PC-3 (cell line): ENCODE data around the gene NHS. TPM values are rescaled to one million over a fixed set of nuclear protein-coding genes. Genes with fewer than 3 reads are reported as not detected.

Experiments
- ATAC-seq: fragments of 200-7000 bp; cut with Tn5 transposase; 2 replicates; pipeline ENCODE4 v1.9.1; 2020; ENCODE audit warnings: mild to moderate bottlenecking, moderate library complexity
- BruUV-seq: library from RNA; stranded (reverse); fragments of 400-500 nt; replicated peaks from 2 replicates; lab custom pipeline; 2021; lab: Mats Ljungman, UMichigan
- CTCF ChIA-PET: fragments of 300-600 bp; sonication (Branson Sonifier 250); formaldehyde crosslinking; loops from one replicate; lab custom pipeline; 2022; ENCODE audit warnings: antibody characterized with exemption; lab: Charles Lee
- POLR2A ChIA-PET: fragments of 300-600 bp; sonication (Branson Sonifier 250); formaldehyde crosslinking; loops from one replicate; lab custom pipeline; 2022; ENCODE audit warnings: antibody characterized with exemption; ENCODE audit not compliant: unreplicated experiment; lab: Charles Lee
- DNase-seq: peaks from one replicate; pipeline ENCODE4 v3.0.0-alpha.2; 2015
- H2AFZ ChIP-seq: fragments of 300-600 bp; sonication (generic); 2 replicates; pipeline ENCODE4 v1.6.0; 2016; ENCODE audit warnings: antibody characterized with exemption, low read length
- H3F3A ChIP-seq: fragments of 300-600 bp; sonication (generic); one replicate; pipeline ENCODE4 v1.6.0; 2017; ENCODE audit warnings: antibody characterized with exemption, low read length, control low read depth, mild to moderate bottlenecking; ENCODE audit not compliant: unreplicated experiment
- H3K27ac ChIP-seq: fragments of 300-600 bp; sonication (generic); 2 replicates; pipeline ENCODE4 v1.5.1; 2016; ENCODE audit warnings: mild to moderate bottlenecking, low read length
- H3K27me3 ChIP-seq: fragments of 300-600 bp; sonication (generic); 2 replicates; pipeline ENCODE4 v1.6.1; 2016; ENCODE audit warnings: low read length, mixed read lengths
- H3K36me3 ChIP-seq: fragments of 300-600 bp; sonication (generic); 2 replicates; pipeline ENCODE4 v1.6.1; 2016; ENCODE audit warnings: low read depth, mixed run types, low read length, mixed read lengths
- H3K4me1 ChIP-seq: fragments of 300-600 bp; sonication (generic); 2 replicates; pipeline ENCODE4 v1.5.1; 2016; ENCODE audit warnings: low read length; ENCODE audit not compliant: insufficient read depth
- H3K4me2 ChIP-seq: fragments of 300-600 bp; sonication (generic); 2 replicates; pipeline ENCODE4 v1.6.0; 2016; ENCODE audit warnings: low read length
- H3K4me3 ChIP-seq: fragments of 300-600 bp; sonication (generic); 2 replicates; pipeline ENCODE4 v1.5.1; 2016; ENCODE audit warnings: mild to moderate bottlenecking, low read length, mixed read lengths
- H3K79me2 ChIP-seq: fragments of 300-600 bp; sonication (generic); 2 replicates; pipeline ENCODE4 v1.6.1; 2017; ENCODE audit warnings: low read length, mixed read lengths
- H3K9ac ChIP-seq: fragments of 300-600 bp; sonication (generic); 2 replicates; pipeline ENCODE4 v1.6.0; 2016; ENCODE audit warnings: mild to moderate bottlenecking, low read length
- H3K9me2 ChIP-seq: fragments of 300-600 bp; sonication (generic); replicated peaks from 2 replicates; pipeline ENCODE4 v1.6.1; 2016; ENCODE audit warnings: mixed run types, low read length, mixed read lengths
- H3K9me3 ChIP-seq: fragments of 300-600 bp; sonication (generic); 2 replicates; pipeline ENCODE4 v1.6.1; 2016; ENCODE audit warnings: low read length, mixed read lengths
- H4K20me1 ChIP-seq: fragments of 300-600 bp; sonication (generic); 2 replicates; pipeline ENCODE4 v1.6.1; 2016; ENCODE audit warnings: low read length, mixed read lengths
- CTCF ChIP-seq: fragments of 300-600 bp; sonication (generic); conservative IDR thresholded peaks from 2 replicates; pipeline ENCODE4 v1.5.1; 2017; ENCODE audit warnings: antibody characterized with exemption, low read depth, mild to moderate bottlenecking, low read length
- EZH2 ChIP-seq: fragments of 300-600 bp; sonication (generic); IDR thresholded peaks from one replicate; pipeline ENCODE4 v1.6.1; 2017; ENCODE audit warnings: antibody characterized with exemption, mild to moderate bottlenecking, low read length; ENCODE audit not compliant: unreplicated experiment
- EZH2phosphoT487 ChIP-seq: fragments of 300-600 bp; sonication (generic); IDR thresholded peaks from 2 replicates; pipeline ENCODE4 v1.6.1; 2018; ENCODE audit warnings: mild to moderate bottlenecking, antibody characterized with exemption, low read length, borderline replicate concordance
- intact Hi-C: fragments of 100-400 bp; cut with micrococcal nuclease; formaldehyde crosslinking; loops from 2 replicates; pipeline ENCODE4 v1.9.0; 2023
- total RNA-seq: library from RNA; depleted of rRNA; stranded (reverse); fragments of >200 nt; gene quantifications from 2 replicates; pipeline ENCODE4 v1.2.3, GENCODE V29; 2014

Gene NHS
- total RNA-seq, 1 experiment from 2014 or later, result 4.9 TPM

- ChIA-PET POLR2A (no interaction called here), CTCF (no interaction called here)
- BruUV-seq, result no TSS peak
- Histone ChIP-seq H3K4me1 (peaks cover 8% of the 10 kb centered on the region), H3K4me2 (no peak overlapping the region), H3K9me2 (no peaks in the 10 kb centered on the region), H3K27me3 (no peaks in the 10 kb centered on the region), H3K79me2 (no peaks in the 10 kb centered on the region), H3K36me3 (no peaks in the 10 kb centered on the region), H2AFZ (no peak overlapping the region), H3K9me3 (no peaks in the 10 kb centered on the region), H3F3A (no peaks in the 10 kb centered on the region), H3K9ac (no peak overlapping the region), H3K27ac (no peak overlapping the region), H3K4me3 (no peak overlapping the region), H4K20me1 (no peaks in the 10 kb centered on the region)
- TF ChIP-seq CTCF, result no peak
- TF ChIP-seq EZH2, result no peak
- TF ChIP-seq EZH2phosphoT487, result no peak
- intact Hi-C loops, result no loop called here
- no peak for ATAC-seq
- no peak for DNase-seq
These were observed 259.7 kb downstream of the NHS start for GRCh38 chrX:17634542-17635207.

GRCh38 chrX:17635231-17635630, 260.2 kb downstream of the NHS start:
- Histone ChIP-seq H4K20me1 (no peaks in the 10 kb centered on the region), H3K36me3 (no peaks in the 10 kb centered on the region), H3K4me2 (no peak overlapping the region), H3K9me3 (no peaks in the 10 kb centered on the region), H3K9ac (no peak overlapping the region), H3K27me3 (no peaks in the 10 kb centered on the region), H3F3A (no peaks in the 10 kb centered on the region), H3K79me2 (no peaks in the 10 kb centered on the region), H3K9me2 (no peaks in the 10 kb centered on the region), H3K27ac (no peak overlapping the region), H2AFZ (no peak overlapping the region), H3K4me1 (peaks cover 8% of the 10 kb centered on the region), H3K4me3 (no peak overlapping the region)
- ChIA-PET POLR2A (no interaction called here), CTCF (no interaction called here)
- BruUV-seq, result no TSS peak
- no peak for ATAC-seq
- DNase-seq, result no peak
- intact Hi-C loops, result no loop called here
- TF ChIP-seq CTCF (no peak), EZH2 (no peak), EZH2phosphoT487 (no peak)

GRCh38 chrX:17637235-17637634, 262.2 kb downstream of the NHS start:
- TF ChIP-seq CTCF (no peak), EZH2 (no peak), EZH2phosphoT487 (no peak)
- BruUV-seq, result no TSS peak
- no peaks in the 10 kb centered on the region for H3K9me3 ChIP-seq
- no peaks in the 10 kb centered on the region for H3K27me3 ChIP-seq
- POLR2A ChIA-PET, result no interaction called here
- H4K20me1 ChIP-seq, result no peaks in the 10 kb centered on the region
- intact Hi-C loops, result no loop called here
- no peak overlapping the region for H3K4me3 ChIP-seq
- no peaks in the 10 kb centered on the region for H3K79me2 ChIP-seq
- H3K27ac ChIP-seq, result no peak overlapping the region
- H3K36me3 ChIP-seq, result no peaks in the 10 kb centered on the region
- no peak overlapping the region for H2AFZ ChIP-seq
- CTCF ChIA-PET, result no interaction called here
- H3K9me2 ChIP-seq, result no peaks in the 10 kb centered on the region
- H3F3A ChIP-seq, result no peaks in the 10 kb centered on the region
- ATAC-seq (no peak), DNase-seq (no peak)
- H3K4me1 ChIP-seq, result peaks cover 8% of the 10 kb centered on the region
- no peak overlapping the region for H3K9ac ChIP-seq
- H3K4me2 ChIP-seq, result no peak overlapping the region
